22Rv1 (cell line): ENCODE data around the gene CA12.

Experiments
- ZFX ChIP-seq: fragments of 450-650 bp; IDR thresholded peaks from 2 replicates; pipeline ENCODE4 v1.6.1; 2017; ENCODE audit warnings: antibody characterized with exemption, borderline replicate concordance
- TF ChIP-seq, protein P1 (sequence below): fragments of 450-650 bp; IDR thresholded peaks from 2 replicates; pipeline ENCODE4 v1.5.1; 2017; ENCODE audit warnings: mild to moderate bottlenecking

GRCh38 chr15:63402498-63403253 lies 21.0 kb upstream of the CA12 start:
- TF ChIP-seq, protein P1, sequence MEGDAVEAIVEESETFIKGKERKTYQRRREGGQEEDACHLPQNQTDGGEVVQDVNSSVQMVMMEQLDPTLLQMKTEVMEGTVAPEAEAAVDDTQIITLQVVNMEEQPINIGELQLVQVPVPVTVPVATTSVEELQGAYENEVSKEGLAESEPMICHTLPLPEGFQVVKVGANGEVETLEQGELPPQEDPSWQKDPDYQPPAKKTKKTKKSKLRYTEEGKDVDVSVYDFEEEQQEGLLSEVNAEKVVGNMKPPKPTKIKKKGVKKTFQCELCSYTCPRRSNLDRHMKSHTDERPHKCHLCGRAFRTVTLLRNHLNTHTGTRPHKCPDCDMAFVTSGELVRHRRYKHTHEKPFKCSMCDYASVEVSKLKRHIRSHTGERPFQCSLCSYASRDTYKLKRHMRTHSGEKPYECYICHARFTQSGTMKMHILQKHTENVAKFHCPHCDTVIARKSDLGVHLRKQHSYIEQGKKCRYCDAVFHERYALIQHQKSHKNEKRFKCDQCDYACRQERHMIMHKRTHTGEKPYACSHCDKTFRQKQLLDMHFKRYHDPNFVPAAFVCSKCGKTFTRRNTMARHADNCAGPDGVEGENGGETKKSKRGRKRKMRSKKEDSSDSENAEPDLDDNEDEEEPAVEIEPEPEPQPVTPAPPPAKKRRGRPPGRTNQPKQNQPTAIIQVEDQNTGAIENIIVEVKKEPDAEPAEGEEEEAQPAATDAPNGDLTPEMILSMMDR: peak; percentile 62
- no peak for TF ChIP-seq ZFX
